GM23248 (cell line): ENCODE results near the gene RPL5. TPM values are rescaled to one million over a fixed set of nuclear protein-coding genes. Genes with fewer than 3 reads are reported as not detected.
"Not testable (repeated sequence)": the region's sequence is repeated elsewhere in the genome, so short reads cannot be mapped to it uniquely, and the experiment has no call there.

Experiments
- DNase-seq: peaks from one replicate; pipeline ENCODE4 v3.0.0-alpha.2; 2015
- H2AFZ ChIP-seq: fragments of 200-600 bp; sonication (generic); 2 replicates; pipeline ENCODE4 v1.6.1; 2016; ENCODE audit warnings: antibody characterized with exemption
- H3F3A ChIP-seq: fragments of 200-600 bp; sonication (generic); 2 replicates; pipeline ENCODE4 v1.6.1; 2016; ENCODE audit warnings: mild to moderate bottlenecking, antibody characterized with exemption, mixed run types; ENCODE audit not compliant: insufficient read depth
- H3K27ac ChIP-seq: fragments of 200-600 bp; sonication (generic); 2 replicates; pipeline ENCODE4 v1.5.1; 2016; ENCODE audit warnings: mild to moderate bottlenecking
- H3K27me3 ChIP-seq: fragments of 200-600 bp; sonication (generic); replicated peaks from 2 replicates; pipeline ENCODE4 v1.6.1; 2016; ENCODE audit warnings: mild to moderate bottlenecking; ENCODE audit not compliant: insufficient read depth
- H3K36me3 ChIP-seq: fragments of 200-600 bp; sonication (generic); 2 replicates; pipeline ENCODE4 v1.6.1; 2016; ENCODE audit warnings: low read depth, mild to moderate bottlenecking
- H3K4me1 ChIP-seq: fragments of 200-600 bp; sonication (generic); 2 replicates; pipeline ENCODE4 v1.6.1; 2016; ENCODE audit warnings: mild to moderate bottlenecking; ENCODE audit not compliant: insufficient read depth
- H3K4me2 ChIP-seq: fragments of 200-600 bp; sonication (generic); one replicate; pipeline ENCODE4 v1.6.1; 2016; ENCODE audit warnings: mild to moderate bottlenecking; ENCODE audit not compliant: unreplicated experiment
- H3K4me3 ChIP-seq: fragments of 200-600 bp; sonication (generic); 2 replicates; pipeline ENCODE4 v1.5.1; 2016; ENCODE audit warnings: mild to moderate bottlenecking
- H3K79me2 ChIP-seq: fragments of 200-600 bp; sonication (generic); 2 replicates; pipeline ENCODE4 v1.6.1; 2016; ENCODE audit warnings: mild to moderate bottlenecking; ENCODE audit not compliant: insufficient read depth
- H3K9ac ChIP-seq: fragments of 200-600 bp; sonication (generic); 2 replicates; pipeline ENCODE4 v1.6.1; 2016; ENCODE audit warnings: mild to moderate bottlenecking
- H3K9me2 ChIP-seq: fragments of 200-600 bp; sonication (generic); 2 replicates; pipeline ENCODE4 v1.6.1; 2016; ENCODE audit warnings: mixed run types, mild to moderate bottlenecking, moderate library complexity; ENCODE audit not compliant: insufficient read depth
- H3K9me3 ChIP-seq: fragments of 200-600 bp; sonication (generic); one replicate; pipeline ENCODE4 v1.6.1; 2017; ENCODE audit warnings: low read depth
- H4K20me1 ChIP-seq: fragments of 200-600 bp; sonication (generic); 2 replicates; pipeline ENCODE4 v1.6.0; 2016; ENCODE audit not compliant: insufficient read depth
- EZH2 ChIP-seq: fragments of 200-600 bp; sonication (generic); IDR thresholded peaks from 2 replicates; pipeline ENCODE4 v1.6.1; 2018; ENCODE audit warnings: antibody characterized with exemption, mild to moderate bottlenecking; ENCODE audit not compliant: insufficient read depth, poor library complexity, severe bottlenecking
- EZH2phosphoT487 ChIP-seq: fragments of 200-600 bp; sonication (generic); IDR thresholded peaks from 2 replicates; pipeline ENCODE4 v1.6.1; 2018; ENCODE audit warnings: antibody characterized with exemption, moderate library complexity, mild to moderate bottlenecking, low read depth; ENCODE audit not compliant: insufficient read depth
- WGBS, 2 experiments: methylation state at CpG; one replicate each; pipeline ENCODE4 v1.1.6; 2015 to 2017; ENCODE audit warnings: low lambda C conversion rate in 2 of 2, low coverage in 1 of 2; ENCODE audit errors: missing lambda C conversion rate in 2 of 2; 5-methylcytosine and 5-hydroxymethylcytosine counted together
- in situ Hi-C: fragments of 300-500 bp; cut with MboI; formaldehyde crosslinking; loops from 2 replicates; pipeline ENCODE4 v1.15.0; 2020
- polyA plus RNA-seq: library from polyadenylated mRNA; unstranded; fragments of >200 nt; fragmentation: Nextera tagmentation; extraction: Ambion mirVana; gene quantifications from 2 replicates; pipeline ENCODE4 v1.2.1, GENCODE V29; 2016
- total RNA-seq: library from RNA; depleted of rRNA; stranded (reverse); fragments of >200 nt; shearing (Covaris generic); gene quantifications from 2 replicates; pipeline ENCODE4 v1.2.3, GENCODE V29; 2014; rRNA removed

Gene RPL5
- 1,075 and 1,127 TPM in 2 replicates for total RNA-seq
- 733 and 750 TPM in 2 replicates for polyA plus RNA-seq

- Histone ChIP-seq H3K79me2 (peaks cover 52% of the 10 kb centered on the region), H2AFZ (peak within 1 kb of the TSS; percentile 88)
- DNase-seq, result peak; percentile 99
Observed at GRCh38 chr1:92831762-92832536, at the start of gene RPL5. TSS of gene RPL5 (plus strand) at chr1:92832040. CDS start at chr1:92832115, 75 bp downstream.

GRCh38 chr1:92783550-92783949 lies 48.3 kb upstream of the RPL5 start:
- in situ Hi-C loops, H3K27me3 ChIP-seq, H3K36me3 ChIP-seq, H4K20me1 ChIP-seq, H3K9me2 ChIP-seq, H3K9me3 ChIP-seq: not testable (repeated sequence)
- H3K79me2 ChIP-seq, result peaks cover 49% of the 10 kb centered on the region
- H3K4me1 ChIP-seq, result 0 out of 2 replicates have a peak, but pooled peaks cover 11% of the 10 kb centered on the region
- peak overlapping the region; percentile 73 for H3K4me3 ChIP-seq
- WGBS, 2 experiments, result 11 to 19% methylated on average over 13 to 14 of the region's 14 CpGs
- peak overlapping the region; percentile 88 for H2AFZ ChIP-seq
- peak overlapping the region; percentile 89 for H3K4me2 ChIP-seq
- peak overlapping the region; percentile 89 for H3K9ac ChIP-seq
- peaks cover 13% of the 10 kb centered on the region for H3F3A ChIP-seq
- peak overlapping the region; percentile 94 for H3K27ac ChIP-seq
- peak; percentile 62 for DNase-seq

More at GRCh38 chr1:92831762-92832536, at the start of gene RPL5:
- Histone ChIP-seq H3K9me3 (no peaks in the 10 kb centered on the region), H3K27ac (peak within 1 kb of the TSS; percentile 76), H3K4me3 (peak within 1 kb of the TSS; percentile 95), H3F3A (peaks cover 40% of the 10 kb centered on the region), H3K36me3 (peaks cover 40% of the 10 kb centered on the region), H3K27me3 (no peaks in the 10 kb centered on the region), H4K20me1 (peaks cover 33% of the 10 kb centered on the region), H3K9ac (peak within 1 kb of the TSS; percentile 97), H3K4me1 (peaks cover 35% of the 10 kb centered on the region), H3K4me2 (peak within 1 kb of the TSS; percentile 98), H3K9me2 (no peaks in the 10 kb centered on the region)
- TF ChIP-seq EZH2, result no peak
- no peak for TF ChIP-seq EZH2phosphoT487
- in situ Hi-C loops, result no loop called here
- WGBS, 2 experiments, result 1 to 2% methylated on average over 56 to 57 of the region's 57 CpGs

GRCh38 chr1:92784021-92784638 lies 47.7 kb upstream of the RPL5 start:
- TF ChIP-seq EZH2 (no peak), EZH2phosphoT487 (no peak)
- Histone ChIP-seq H3K27ac (peak overlapping the region; percentile 94), H3K4me1 (0 out of 2 replicates have a peak, but pooled peaks cover 11% of the 10 kb centered on the region), H3K4me3 (peak overlapping the region; percentile 73), H4K20me1 (no peaks in the 10 kb centered on the region), H3K9ac (peak overlapping the region; percentile 89), H3K36me3 (no peaks in the 10 kb centered on the region), H3K9me3 (no peaks in the 10 kb centered on the region), H3K27me3 (no peaks in the 10 kb centered on the region), H3F3A (peaks cover 13% of the 10 kb centered on the region), H3K79me2 (peaks cover 43% of the 10 kb centered on the region), H3K9me2 (no peaks in the 10 kb centered on the region), H3K4me2 (peak overlapping the region; percentile 89), H2AFZ (peak overlapping the region; percentile 88)
- in situ Hi-C loops, result no loop called here
- peak; percentile 86 for DNase-seq
- 1 to 2% methylated on average over 19 to 24 of the region's 25 CpGs for WGBS, 2 experiments

- in situ Hi-C loops, result no loop called here
- no peaks in the 10 kb centered on the region for H3K9me2 ChIP-seq
- DNase-seq, result peak; percentile 99
- no peaks in the 10 kb centered on the region for H3K27me3 ChIP-seq
- TF ChIP-seq EZH2 (no peak), EZH2phosphoT487 (no peak)
- no peaks in the 10 kb centered on the region for H4K20me1 ChIP-seq
- H3K9ac ChIP-seq, result peak within 1 kb of the TSS; percentile 89
- no peaks in the 10 kb centered on the region for H3K36me3 ChIP-seq
- WGBS, 2 experiments, result 1% methylated on average over 75 to 85 of the region's 94 CpGs
- no peaks in the 10 kb centered on the region for H3K9me3 ChIP-seq
- peak within 1 kb of the TSS; percentile 89 for H3K4me2 ChIP-seq
- H2AFZ ChIP-seq, result peak within 1 kb of the TSS; percentile 88
- H3K4me1 ChIP-seq, result 0 out of 2 replicates have a peak, but pooled peaks cover 11% of the 10 kb centered on the region
- peaks cover 13% of the 10 kb centered on the region for H3F3A ChIP-seq
- H3K4me3 ChIP-seq, result peak within 1 kb of the TSS; percentile 73
- H3K27ac ChIP-seq, result peak within 1 kb of the TSS; percentile 94
- H3K79me2 ChIP-seq, result peaks cover 36% of the 10 kb centered on the region
Observed at GRCh38 chr1:92784639-92785500, 47.0 kb upstream of the RPL5 start, which contains the start of gene EVI5. TSS of gene EVI5 (minus strand) at chr1:92785108. CDS start at chr1:92736546, 48,562 bp downstream.
